HEK293 (cell line): ENCODE results near the gene TSPYL2.

ENCODE experiments used
- CTCF ChIA-PET: fragments of 350-600 bp; formaldehyde crosslinking; extraction: SDS; loops from one replicate; lab custom pipeline; 2021; ENCODE audit warnings: antibody characterized with exemption; lab: Yijun Ruan, JAX
- POLR2A ChIA-PET: fragments of 300-600 bp; formaldehyde crosslinking; extraction: SDS; loops from one replicate; lab custom pipeline; 2020; ENCODE audit warnings: antibody characterized with exemption, inconsistent platforms; lab: Yijun Ruan, JAX
- H3K27ac ChIP-seq: fragments of 200-500 bp; sonication (Bioruptor generic); 2 replicates; pipeline ENCODE4 v1.5.1; 2014; ENCODE audit warnings: low read depth, low read length, control low read depth, inconsistent platforms; ENCODE audit errors: extremely low read depth
- H3K36me3 ChIP-seq, 2 experiments: fragments of 200-500 bp in 1 of 2; sonication (Bioruptor generic) in 1 of 2; 1 replicate in 1 of 2; 2 replicates in 1 of 2; pipeline ENCODE4 v1.5.1; 2014 to 2017; ENCODE audit warnings: inconsistent platforms in 2 of 2, low read length in 2 of 2; ENCODE audit not compliant: control insufficient read depth in 2 of 2, insufficient read depth in 1 of 2
- H3K4me1 ChIP-seq: fragments of 200-500 bp; sonication (Bioruptor generic); 2 replicates; pipeline ENCODE4 v1.5.1; 2014; ENCODE audit warnings: mild to moderate bottlenecking, low read length, inconsistent platforms; ENCODE audit not compliant: control insufficient read depth, insufficient read depth
- H3K4me3 ChIP-seq: 2 replicates; pipeline ENCODE4 v1.5.1; 2011; ENCODE audit warnings: low read depth, mild to moderate bottlenecking, control low read depth, low read length, moderate library complexity
- H3K9me3 ChIP-seq: fragments of 200-500 bp; sonication (Bioruptor generic); 2 replicates; pipeline ENCODE4 v1.5.1; 2014; ENCODE audit warnings: low read depth, low read length, inconsistent platforms; ENCODE audit not compliant: control insufficient read depth, insufficient read depth
- HOXC10 ChIP-seq: sonication (generic); formaldehyde crosslinking; IDR thresholded peaks from 2 replicates; pipeline ENCODE4 v1.8.1; 2023; ENCODE audit warnings: mild to moderate bottlenecking, missing genetic modification reagents
- HOXD13 ChIP-seq: sonication (generic); formaldehyde crosslinking; IDR thresholded peaks from 2 replicates; pipeline ENCODE4 v1.8.0; 2022; ENCODE audit warnings: missing genetic modification reagents, borderline replicate concordance
- KLF7 ChIP-seq: fragments of 450-650 bp; formaldehyde crosslinking; IDR thresholded peaks from 2 replicates; pipeline ENCODE4 v1.5.1; 2016; ENCODE audit warnings: missing biosample characterization, missing genetic modification characterization, borderline replicate concordance
- PRDM10 ChIP-seq: fragments of 450-650 bp; formaldehyde crosslinking; IDR thresholded peaks from 2 replicates; pipeline ENCODE4 v1.5.1; 2016; ENCODE audit warnings: missing biosample characterization, missing genetic modification characterization
- PRDM2 ChIP-seq: fragments of 450-650 bp; formaldehyde crosslinking; IDR thresholded peaks from 2 replicates; pipeline ENCODE4 v1.5.1; 2016; ENCODE audit warnings: missing biosample characterization, missing genetic modification characterization, borderline replicate concordance
- PRDM6 ChIP-seq: fragments of 450-650 bp; formaldehyde crosslinking; IDR thresholded peaks from 2 replicates; pipeline ENCODE4 v1.5.1; 2017; ENCODE audit warnings: missing biosample characterization, missing genetic modification characterization
- RBAK ChIP-seq: fragments of 450-650 bp; formaldehyde crosslinking; IDR thresholded peaks from 2 replicates; pipeline ENCODE4 v1.5.1; 2016; ENCODE audit warnings: missing biosample characterization, missing genetic modification characterization
- REST ChIP-seq: fragments of 450-650 bp; formaldehyde crosslinking; IDR thresholded peaks from 2 replicates; pipeline ENCODE4 v1.5.1; 2016; ENCODE audit warnings: missing biosample characterization, missing genetic modification characterization
- SALL2 ChIP-seq: fragments of 450-650 bp; formaldehyde crosslinking; IDR thresholded peaks from 2 replicates; pipeline ENCODE4 v1.5.0; 2017; ENCODE audit warnings: missing biosample characterization, mild to moderate bottlenecking, missing genetic modification characterization, borderline replicate concordance
- ZBTB8A ChIP-seq: fragments of 450-650 bp; formaldehyde crosslinking; IDR thresholded peaks from 2 replicates; pipeline ENCODE4 v1.5.1; 2016; ENCODE audit warnings: missing biosample characterization, missing genetic modification characterization
- ZNF10 ChIP-seq: fragments of 450-650 bp; formaldehyde crosslinking; IDR thresholded peaks from 2 replicates; pipeline ENCODE4 v1.5.1; 2017; ENCODE audit warnings: missing biosample characterization, missing genetic modification characterization
- ZNF133 ChIP-seq: fragments of 450-650 bp; formaldehyde crosslinking; IDR thresholded peaks from 2 replicates; pipeline ENCODE4 v1.5.1; 2016; ENCODE audit warnings: missing biosample characterization, missing genetic modification characterization
- ZNF23 ChIP-seq: fragments of 450-650 bp; formaldehyde crosslinking; IDR thresholded peaks from 2 replicates; pipeline ENCODE4 v1.5.1; 2016; ENCODE audit warnings: missing biosample characterization, missing genetic modification characterization, borderline replicate concordance
- ZNF302 ChIP-seq: fragments of 450-650 bp; formaldehyde crosslinking; IDR thresholded peaks from 2 replicates; pipeline ENCODE4 v1.5.1; 2016; ENCODE audit warnings: missing biosample characterization, missing genetic modification characterization, low read depth
- ZNF324 ChIP-seq: fragments of 450-650 bp; formaldehyde crosslinking; IDR thresholded peaks from 2 replicates; pipeline ENCODE4 v1.5.1; 2016; ENCODE audit warnings: missing biosample characterization, missing genetic modification characterization
- ZNF37A ChIP-seq: fragments of 450-650 bp; IDR thresholded peaks from 2 replicates; pipeline ENCODE4 v1.5.1; 2018; ENCODE audit warnings: missing biosample characterization, missing genetic modification characterization
- ZNF521 ChIP-seq: fragments of 450-650 bp; formaldehyde crosslinking; IDR thresholded peaks from 2 replicates; pipeline ENCODE4 v1.5.1; 2017; ENCODE audit warnings: missing biosample characterization, mild to moderate bottlenecking, missing genetic modification characterization
- ZNF529 ChIP-seq: fragments of 450-650 bp; formaldehyde crosslinking; IDR thresholded peaks from 2 replicates; pipeline ENCODE4 v1.5.1; 2017; ENCODE audit warnings: missing genetic modification characterization, missing biosample characterization; ENCODE audit not compliant: insufficient replicate concordance
- ZNF549 ChIP-seq: fragments of 450-650 bp; IDR thresholded peaks from 2 replicates; pipeline ENCODE4 v1.5.1; 2018; ENCODE audit warnings: missing biosample characterization, missing genetic modification characterization, mild to moderate bottlenecking, inconsistent platforms, moderate library complexity
- ZNF658 ChIP-seq: fragments of 450-650 bp; formaldehyde crosslinking; IDR thresholded peaks from 2 replicates; pipeline ENCODE4; 2016; ENCODE audit warnings: missing biosample characterization, missing genetic modification characterization
- ZNF843 ChIP-seq: fragments of 450-650 bp; formaldehyde crosslinking; IDR thresholded peaks from 2 replicates; pipeline ENCODE4 v1.5.1; 2016; ENCODE audit warnings: missing biosample characterization, missing genetic modification characterization

TSPYL2 gene

GRCh38 chrX:53091354-53091753, 9.2 kb downstream of the TSPYL2 start:
- TF ChIP-seq PRDM6 (tag by site-specific recombination) (no peak), ZNF37A (no peak), SALL2 (tag by site-specific recombination) (no peak), ZNF843 (no peak), ZNF324 (no peak), ZNF658 (no peak), ZNF133 (tag by site-specific recombination) (no peak), ZNF10 (no peak), ZBTB8A (tag by site-specific recombination) (no peak), HOXD13 (CRISPR knock-in tag) (no peak), ZNF302 (tag by site-specific recombination) (no peak), PRDM10 (tag by site-specific recombination) (no peak)
- Histone ChIP-seq H3K4me3 (no peak overlapping the region), H3K27ac (no peak overlapping the region), H3K9me3 (no peaks in the 10 kb centered on the region), H3K4me1 (no peaks in the 10 kb centered on the region), H3K36me3 (peaks cover 8 to 19% of the 10 kb centered on the region in 2 experiments)
- CTCF ChIA-PET = interaction anchor here (0.6 to 3.6 kb wide), 2 partner anchors 20 to 106 kb away, joined by 4 to 18 read pairs; no protein-coding TSS in a partner anchor
- POLR2A ChIA-PET = interaction anchor here (0.7 kb wide), 1 partner anchor 146 kb away, joined by 3 read pairs; no protein-coding TSS in a partner anchor

GRCh38 chrX:53093177-53093655, 11.0 kb downstream of the TSPYL2 start:
- H3K9me3 ChIP-seq = no peaks in the 10 kb centered on the region
- ChIA-PET POLR2A (no interaction called here), CTCF (no interaction called here)
- H3K4me3 ChIP-seq = peak overlapping the region; percentile 9
- peak overlapping the region; percentile 68 for H3K27ac ChIP-seq
- H3K4me1 ChIP-seq = no peaks in the 10 kb centered on the region
- peaks cover 0 to under 1% of the 10 kb centered on the region in 2 experiments; a peak in 1 of 3 replicates for H3K36me3 ChIP-seq
- TF ChIP-seq REST (tag by site-specific recombination) (no peak), ZNF549 (no peak), ZNF521 (tag by site-specific recombination) (no peak), RBAK (tag by site-specific recombination) (no peak), HOXC10 (CRISPR knock-in tag) (no peak), PRDM2 (tag by site-specific recombination) (no peak), KLF7 (0 out of 2 replicates have a peak, but pooled peaks have one; percentile 34), ZNF529 (tag by site-specific recombination) (no peak), ZNF23 (no peak)
